ENCODE data around the gene TRPM7.

DNA sequence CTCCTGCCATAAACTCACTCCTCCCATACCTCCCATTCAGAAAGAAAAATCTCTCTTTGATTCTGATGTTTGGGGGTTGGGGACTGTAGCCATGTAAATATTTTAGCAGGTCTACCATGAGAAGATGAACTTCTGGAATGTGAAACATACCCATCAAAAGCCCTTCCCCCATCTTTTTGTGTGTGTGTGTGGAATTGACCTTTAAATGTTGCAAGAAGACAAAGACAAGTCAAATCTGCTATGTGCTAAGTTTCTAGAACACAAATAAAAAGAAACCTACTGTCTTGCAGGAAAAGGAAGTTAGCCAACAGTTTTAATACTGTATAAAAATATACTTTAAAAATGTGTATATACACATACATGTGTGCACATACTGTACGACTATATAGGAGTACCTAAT is 110.4 kb downstream of the TRPM7 start:
- TF ChIP-seq EP300 (IDR thresholded peaks at IDR 0.05) (no peak), POLR2A (IDR thresholded peaks at IDR 0.05; ENCODE audit: low read length) (no peak), HOXB5 (CRISPR knock-in tag; IDR thresholded peaks at IDR 0.05) (no peak)
- TF ChIP-seq, protein P1, sequence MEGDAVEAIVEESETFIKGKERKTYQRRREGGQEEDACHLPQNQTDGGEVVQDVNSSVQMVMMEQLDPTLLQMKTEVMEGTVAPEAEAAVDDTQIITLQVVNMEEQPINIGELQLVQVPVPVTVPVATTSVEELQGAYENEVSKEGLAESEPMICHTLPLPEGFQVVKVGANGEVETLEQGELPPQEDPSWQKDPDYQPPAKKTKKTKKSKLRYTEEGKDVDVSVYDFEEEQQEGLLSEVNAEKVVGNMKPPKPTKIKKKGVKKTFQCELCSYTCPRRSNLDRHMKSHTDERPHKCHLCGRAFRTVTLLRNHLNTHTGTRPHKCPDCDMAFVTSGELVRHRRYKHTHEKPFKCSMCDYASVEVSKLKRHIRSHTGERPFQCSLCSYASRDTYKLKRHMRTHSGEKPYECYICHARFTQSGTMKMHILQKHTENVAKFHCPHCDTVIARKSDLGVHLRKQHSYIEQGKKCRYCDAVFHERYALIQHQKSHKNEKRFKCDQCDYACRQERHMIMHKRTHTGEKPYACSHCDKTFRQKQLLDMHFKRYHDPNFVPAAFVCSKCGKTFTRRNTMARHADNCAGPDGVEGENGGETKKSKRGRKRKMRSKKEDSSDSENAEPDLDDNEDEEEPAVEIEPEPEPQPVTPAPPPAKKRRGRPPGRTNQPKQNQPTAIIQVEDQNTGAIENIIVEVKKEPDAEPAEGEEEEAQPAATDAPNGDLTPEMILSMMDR (IDR thresholded peaks at IDR 0.05), result no peak
- TF ChIP-seq, protein P2, sequence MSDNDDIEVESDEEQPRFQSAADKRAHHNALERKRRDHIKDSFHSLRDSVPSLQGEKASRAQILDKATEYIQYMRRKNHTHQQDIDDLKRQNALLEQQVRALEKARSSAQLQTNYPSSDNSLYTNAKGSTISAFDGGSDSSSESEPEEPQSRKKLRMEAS (IDR thresholded peaks at IDR 0.05), result no peak
- TF ChIP-seq, protein P3, sequence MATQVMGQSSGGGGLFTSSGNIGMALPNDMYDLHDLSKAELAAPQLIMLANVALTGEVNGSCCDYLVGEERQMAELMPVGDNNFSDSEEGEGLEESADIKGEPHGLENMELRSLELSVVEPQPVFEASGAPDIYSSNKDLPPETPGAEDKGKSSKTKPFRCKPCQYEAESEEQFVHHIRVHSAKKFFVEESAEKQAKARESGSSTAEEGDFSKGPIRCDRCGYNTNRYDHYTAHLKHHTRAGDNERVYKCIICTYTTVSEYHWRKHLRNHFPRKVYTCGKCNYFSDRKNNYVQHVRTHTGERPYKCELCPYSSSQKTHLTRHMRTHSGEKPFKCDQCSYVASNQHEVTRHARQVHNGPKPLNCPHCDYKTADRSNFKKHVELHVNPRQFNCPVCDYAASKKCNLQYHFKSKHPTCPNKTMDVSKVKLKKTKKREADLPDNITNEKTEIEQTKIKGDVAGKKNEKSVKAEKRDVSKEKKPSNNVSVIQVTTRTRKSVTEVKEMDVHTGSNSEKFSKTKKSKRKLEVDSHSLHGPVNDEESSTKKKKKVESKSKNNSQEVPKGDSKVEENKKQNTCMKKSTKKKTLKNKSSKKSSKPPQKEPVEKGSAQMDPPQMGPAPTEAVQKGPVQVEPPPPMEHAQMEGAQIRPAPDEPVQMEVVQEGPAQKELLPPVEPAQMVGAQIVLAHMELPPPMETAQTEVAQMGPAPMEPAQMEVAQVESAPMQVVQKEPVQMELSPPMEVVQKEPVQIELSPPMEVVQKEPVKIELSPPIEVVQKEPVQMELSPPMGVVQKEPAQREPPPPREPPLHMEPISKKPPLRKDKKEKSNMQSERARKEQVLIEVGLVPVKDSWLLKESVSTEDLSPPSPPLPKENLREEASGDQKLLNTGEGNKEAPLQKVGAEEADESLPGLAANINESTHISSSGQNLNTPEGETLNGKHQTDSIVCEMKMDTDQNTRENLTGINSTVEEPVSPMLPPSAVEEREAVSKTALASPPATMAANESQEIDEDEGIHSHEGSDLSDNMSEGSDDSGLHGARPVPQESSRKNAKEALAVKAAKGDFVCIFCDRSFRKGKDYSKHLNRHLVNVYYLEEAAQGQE (IDR thresholded peaks at IDR 0.05), result no peak
- TF ChIP-seq, protein P4, sequence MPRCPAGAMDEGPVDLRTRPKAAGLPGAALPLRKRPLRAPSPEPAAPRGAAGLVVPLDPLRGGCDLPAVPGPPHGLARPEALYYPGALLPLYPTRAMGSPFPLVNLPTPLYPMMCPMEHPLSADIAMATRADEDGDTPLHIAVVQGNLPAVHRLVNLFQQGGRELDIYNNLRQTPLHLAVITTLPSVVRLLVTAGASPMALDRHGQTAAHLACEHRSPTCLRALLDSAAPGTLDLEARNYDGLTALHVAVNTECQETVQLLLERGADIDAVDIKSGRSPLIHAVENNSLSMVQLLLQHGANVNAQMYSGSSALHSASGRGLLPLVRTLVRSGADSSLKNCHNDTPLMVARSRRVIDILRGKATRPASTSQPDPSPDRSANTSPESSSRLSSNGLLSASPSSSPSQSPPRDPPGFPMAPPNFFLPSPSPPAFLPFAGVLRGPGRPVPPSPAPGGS (IDR thresholded peaks at IDR 0.05), result no peak

Data from A549 (cell line).